Coronary artery (tissue), 2 donors: ENCODE results near the gene PRUNE2.
A peak's percentile ranks its signal among the peaks of the same experiment; 100 is the strongest.

Source experiments
- DNase-seq: peaks from one replicate; pipeline ENCODE4 v3.0.0-alpha.2; 2017; ENCODE audit warnings: low spot score
- H3K27ac ChIP-seq, 2 donors: fragments of 200-600 bp; sonication (generic); one replicate each; pipeline ENCODE4 v1.5.1; 2016 to 2019
- H3K4me3 ChIP-seq: fragments of 200-600 bp; sonication (generic); 2 replicates; pipeline ENCODE4 v1.5.1; 2016; ENCODE audit warnings: mild to moderate bottlenecking, moderate library complexity
- CTCF ChIP-seq: fragments of 200-600 bp; sonication (generic); IDR thresholded peaks from one replicate; pipeline ENCODE4 v1.5.1; 2019; ENCODE audit warnings: antibody characterized with exemption

The PRUNE2 gene

DNA sequence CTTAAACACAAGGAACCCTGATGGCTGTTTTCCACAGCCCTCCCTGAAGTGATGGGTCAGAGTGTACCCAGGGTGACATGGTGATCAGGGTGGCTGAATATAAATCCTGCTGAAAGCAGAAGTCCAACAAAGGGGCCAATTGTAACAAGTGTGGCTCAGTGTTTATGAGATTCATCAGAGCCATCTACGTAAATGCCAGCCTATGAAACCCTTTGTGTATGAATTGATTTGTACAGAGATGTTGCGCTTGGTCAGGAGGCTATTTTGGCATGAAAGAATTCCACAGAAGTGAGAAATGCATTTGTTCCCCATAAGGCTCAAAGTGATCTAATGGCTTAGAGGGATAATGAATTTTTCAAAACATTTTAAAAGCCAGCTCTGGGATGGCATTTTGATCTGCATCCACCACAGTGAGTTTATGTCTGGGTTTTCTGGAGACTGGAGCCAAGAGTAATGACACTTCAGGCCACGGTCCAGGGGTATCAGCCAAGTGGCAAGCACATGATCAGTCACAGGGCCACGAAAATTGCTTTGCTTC is 12.4 kb downstream of the PRUNE2 start:
- DNase-seq, result no peak
- no peak for TF ChIP-seq CTCF
- peak overlapping the region; percentile 34 for H3K4me3 ChIP-seq
- peak overlapping the region; percentile 60 to 86 for H3K27ac ChIP-seq

DNA sequence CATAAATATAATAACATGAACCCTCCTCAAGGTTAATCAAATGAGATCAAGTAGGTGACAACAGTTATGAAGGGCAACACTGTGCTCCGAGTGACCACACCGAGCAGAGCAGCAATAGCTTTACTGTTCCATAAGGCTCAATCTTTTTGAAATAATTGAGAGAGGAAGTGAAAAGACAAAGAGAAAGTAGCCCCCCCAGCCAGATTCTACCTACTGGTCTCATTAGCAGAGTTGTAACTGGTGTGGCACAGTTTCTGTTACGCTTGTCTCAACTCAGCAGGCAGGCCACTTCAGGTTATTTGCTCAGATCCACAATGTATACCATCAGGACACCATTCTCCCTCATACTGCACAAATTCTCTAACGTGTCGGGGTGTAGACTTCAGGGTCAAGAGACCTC is 14.0 kb downstream of the PRUNE2 start:
- no peak for DNase-seq
- H3K4me3 ChIP-seq, result no peak overlapping the region
- no peak for TF ChIP-seq CTCF
- peak overlapping the region in 1 of 2 donors; percentile 11 for H3K27ac ChIP-seq

GRCh38 chr9:76891279-76891678 is 14.6 kb downstream of the PRUNE2 start:
- H3K27ac ChIP-seq, result peak overlapping the region in 1 of 2 donors; percentile 11
- DNase-seq, result no peak
- TF ChIP-seq CTCF, result no peak

DNA sequence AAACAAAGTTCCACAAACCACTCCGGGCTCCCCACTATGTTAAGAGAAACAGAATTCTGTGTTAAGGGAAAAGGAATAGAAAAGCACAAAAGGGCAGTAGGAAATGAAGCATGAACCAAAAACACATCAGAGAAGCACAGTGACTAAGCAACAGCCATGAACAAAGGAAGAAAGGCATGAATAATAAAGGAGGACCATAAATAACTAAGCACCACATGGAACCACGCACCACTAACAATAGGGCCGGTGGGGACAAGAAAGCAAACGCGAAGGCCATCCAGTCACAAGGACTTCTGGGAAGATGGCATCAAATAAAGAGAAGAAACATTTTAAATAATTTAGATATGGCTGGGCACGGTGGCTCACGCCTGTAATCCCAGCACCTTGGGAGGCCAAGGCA is 18.0 kb downstream of the PRUNE2 start:
- Histone ChIP-seq H3K27ac (no peak overlapping the region), H3K4me3 (no peak overlapping the region)
- no peak for DNase-seq
- no peak for TF ChIP-seq CTCF

More at GRCh38 chr9:76891279-76891678, 14.6 kb downstream of the PRUNE2 start:
- no peak overlapping the region for H3K4me3 ChIP-seq

DNA sequence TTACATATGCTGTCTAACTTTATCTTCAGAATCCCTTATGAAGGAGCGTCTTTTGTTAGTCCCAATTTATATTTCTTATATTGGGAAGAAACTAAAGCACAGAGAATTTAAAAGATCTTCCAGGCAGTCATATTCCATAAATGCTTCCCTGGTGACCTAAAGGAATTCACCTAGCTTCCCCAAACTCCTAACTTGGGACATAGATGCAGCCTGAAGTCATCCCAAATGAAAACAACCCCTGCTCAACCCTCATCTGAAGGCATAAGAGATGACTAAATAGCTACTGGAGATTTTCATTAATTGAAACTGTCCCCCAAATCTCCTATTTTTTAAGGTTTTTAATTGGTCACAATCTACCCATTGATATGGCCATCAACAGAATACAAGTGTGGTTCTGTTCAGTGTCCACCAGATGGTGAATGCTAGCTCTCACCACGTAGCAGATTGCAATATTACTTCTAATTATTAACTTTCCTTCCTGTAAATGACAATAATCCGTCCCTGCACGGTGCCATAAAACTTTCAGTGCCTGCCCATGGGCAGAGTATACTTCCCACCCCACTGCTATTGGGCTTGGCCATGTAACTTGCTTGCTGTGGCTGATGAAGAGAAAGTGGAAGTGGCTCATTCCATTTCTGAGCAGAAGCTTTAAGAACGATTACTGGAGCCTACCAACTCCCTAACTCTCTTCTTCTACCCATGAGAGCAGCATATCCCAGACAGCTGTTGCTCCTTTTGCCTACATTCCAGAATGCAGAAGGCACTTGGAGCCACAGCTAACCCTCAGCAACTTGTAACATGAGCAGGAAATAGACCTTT is 18.7 kb downstream of the PRUNE2 start:
- DNase-seq, result no peak
- Histone ChIP-seq H3K27ac (peak overlapping the region in 1 of 2 donors; percentile 17), H3K4me3 (no peak overlapping the region)
- no peak for TF ChIP-seq CTCF

- DNase-seq, result no peak
- H3K4me3 ChIP-seq, result no peak overlapping the region
- peak overlapping the region in 1 of 2 donors; percentile 24 for H3K27ac ChIP-seq
- TF ChIP-seq CTCF, result no peak
Measured at GRCh38 chr9:76886318-76886717, 19.6 kb downstream of the PRUNE2 start.

- TF ChIP-seq CTCF, result no peak
- no peak for DNase-seq
- Histone ChIP-seq H3K4me3 (no peak overlapping the region), H3K27ac (no peak overlapping the region)
Measured at GRCh38 chr9:76884823-76885222, 21.1 kb downstream of the PRUNE2 start.
